ENCODE data around the gene ZNF511.

Gene ZNF511

DNA sequence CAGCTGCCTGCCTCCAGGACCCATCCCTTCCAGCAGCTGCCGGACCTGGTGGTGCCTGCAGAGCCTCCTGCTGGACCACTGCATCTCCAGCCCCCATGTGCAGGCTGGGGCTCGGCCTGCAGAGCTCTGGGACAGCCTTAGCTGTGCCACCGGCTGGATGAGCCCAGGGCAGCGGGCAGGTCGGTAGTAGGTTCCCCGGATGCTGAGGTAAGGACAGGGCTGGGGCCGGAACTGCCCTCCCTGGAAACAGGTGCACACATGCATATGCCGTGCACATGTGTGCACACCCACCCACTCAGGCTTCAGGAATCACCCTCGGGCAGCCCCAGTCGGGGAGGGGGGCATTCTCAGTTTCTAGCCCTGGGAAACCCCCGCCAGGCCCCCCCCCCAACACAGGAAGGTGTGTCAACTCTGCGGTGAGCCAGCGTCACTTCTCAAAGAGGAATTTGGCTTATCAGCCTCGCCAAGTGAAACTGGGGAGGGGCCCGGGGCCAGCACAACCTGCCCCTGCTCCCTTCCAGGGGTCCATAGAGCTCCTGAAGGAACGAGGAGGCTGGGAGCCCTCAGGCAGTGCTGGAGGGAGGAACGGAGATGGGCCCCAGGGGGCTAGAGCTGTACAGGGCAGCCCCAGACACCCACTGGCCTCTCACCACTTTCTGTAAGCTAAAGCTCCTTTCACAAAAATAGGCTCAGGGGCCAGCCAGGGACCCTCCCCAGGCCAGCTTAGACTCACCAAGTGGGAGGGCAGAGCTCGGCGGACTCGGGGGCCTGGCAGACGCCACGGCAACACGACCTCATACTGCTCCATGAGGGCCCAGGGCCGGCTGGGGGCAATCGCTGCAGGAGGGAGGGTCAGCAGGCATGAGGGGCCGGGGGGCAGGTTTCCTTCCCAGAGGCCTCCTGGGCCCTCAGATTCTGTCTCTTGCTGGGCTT lies 33.7 kb upstream of the ZNF511 start:
- no peak for DNase-seq (ENCODE audit: low spot score)

DNA sequence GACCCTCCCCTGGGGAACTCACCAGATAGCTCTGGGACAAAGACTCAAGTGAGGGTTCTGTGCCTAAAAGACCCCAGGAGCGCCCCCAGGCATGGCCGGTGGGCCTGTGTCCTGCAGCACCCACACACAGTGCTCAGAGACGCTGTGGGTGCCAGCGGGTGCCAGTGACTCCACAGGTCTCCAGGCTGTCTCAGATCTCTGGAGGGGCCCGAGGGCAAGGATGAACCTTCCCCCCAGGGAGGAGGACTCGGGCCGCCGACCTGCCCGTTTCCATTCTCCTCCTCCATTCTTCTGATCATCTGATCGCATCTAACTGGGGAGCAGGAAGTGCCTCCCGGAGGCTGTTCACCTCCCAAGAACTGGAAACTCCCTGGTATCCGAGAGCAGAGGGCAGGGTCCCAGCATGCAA lies 33.0 kb upstream of the ZNF511 start:
- no peak for DNase-seq (ENCODE audit: low spot score)

DNA sequence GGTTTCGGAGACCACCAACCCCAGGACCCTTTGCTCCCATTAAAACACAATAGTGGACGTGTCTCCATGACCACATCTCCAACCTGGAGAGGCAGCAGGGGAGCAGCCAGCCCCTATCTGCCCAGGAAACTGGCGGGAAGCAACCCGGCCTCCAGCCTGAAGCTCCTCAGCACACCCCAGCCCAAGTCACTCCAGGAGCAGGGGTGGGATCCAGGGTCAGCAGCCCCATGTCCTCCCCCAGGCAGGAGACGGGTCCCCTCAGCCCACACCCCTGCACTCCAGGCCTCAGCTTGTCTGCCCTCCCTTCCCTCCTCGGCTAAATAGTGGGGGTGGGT lies 32.6 kb upstream of the ZNF511 start:
- DNase-seq (ENCODE audit: low spot score): no peak

DNA sequence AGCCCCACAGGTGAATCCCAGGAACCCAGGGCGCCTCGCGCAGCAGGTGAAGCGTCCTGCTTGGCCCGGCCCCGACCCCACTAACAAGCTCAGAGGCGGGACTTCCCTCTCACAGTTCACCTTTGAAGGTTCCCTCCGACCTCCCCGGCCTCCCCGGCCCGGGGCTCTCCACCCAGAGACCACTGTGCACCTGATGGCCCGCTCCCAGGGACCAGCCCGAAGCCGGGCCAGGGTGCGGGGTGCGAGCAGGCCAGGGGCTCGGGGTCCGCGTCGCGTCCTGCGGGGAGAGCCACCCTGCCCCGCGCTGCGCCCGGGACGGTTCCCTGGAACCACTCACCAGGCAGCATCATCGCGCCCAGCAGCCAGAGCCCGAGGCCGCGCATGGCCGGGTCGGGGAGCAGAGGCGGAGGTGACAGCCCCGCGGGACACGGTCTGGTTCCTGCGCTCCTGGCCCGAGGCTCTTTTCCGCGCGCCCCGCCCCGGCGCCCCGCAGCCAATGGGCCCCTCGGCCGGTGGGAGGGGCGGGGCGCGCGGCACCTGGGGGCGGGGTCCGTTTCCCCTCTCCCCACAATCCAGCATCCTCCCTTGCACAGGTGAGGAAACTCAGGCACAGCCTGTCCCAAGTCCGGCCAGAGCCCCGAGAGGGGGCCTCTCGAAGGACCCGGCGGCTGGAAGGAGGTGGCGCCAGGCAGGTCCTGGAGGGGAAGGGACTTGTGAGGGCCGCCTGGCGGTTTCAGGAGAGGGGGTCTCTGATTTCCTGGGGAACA lies 32.1 kb upstream of the ZNF511 start, which contains the start of gene ADAM8:
Gene ADAM8, minus strand, starts transcription at position 434 of the 767 bp plus-strand sequence. Its CDS starts 51 bp downstream, at position 383.
- DNase-seq (ENCODE audit: low spot score): no peak

DNA sequence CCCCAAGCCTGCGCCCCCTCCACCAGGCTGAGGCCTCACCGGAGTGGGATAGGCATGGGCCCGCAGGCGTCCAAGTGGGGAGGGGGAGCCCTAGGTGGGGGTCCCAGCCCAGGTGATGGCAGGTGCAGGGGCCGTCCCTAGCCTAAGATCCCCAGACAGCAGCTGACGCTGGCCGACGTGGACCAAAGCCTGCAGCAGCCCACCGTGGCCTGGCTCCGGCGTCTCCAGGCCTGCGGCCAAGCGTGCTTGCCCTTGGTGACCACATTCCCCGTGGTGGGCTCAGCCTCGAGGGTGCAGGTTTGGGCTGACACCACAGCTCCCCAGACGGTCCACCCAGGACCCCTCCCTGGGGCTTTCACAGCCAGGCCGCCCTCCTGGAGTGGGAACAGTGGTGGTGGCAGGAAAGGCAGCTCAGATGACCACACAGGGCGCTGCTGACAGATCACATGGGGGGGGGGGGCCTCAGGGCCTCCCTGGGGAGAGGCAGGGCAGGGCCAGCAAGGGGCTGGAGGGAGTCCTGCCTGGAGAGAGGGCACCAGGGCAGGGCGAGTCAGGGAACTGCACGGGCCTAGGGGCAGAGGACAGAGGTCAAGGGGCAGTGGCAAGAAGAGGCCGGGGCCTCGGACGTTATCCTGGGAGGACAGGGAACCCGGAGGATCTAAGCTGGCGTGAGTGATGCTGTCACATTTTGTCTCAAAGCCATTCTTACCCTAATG lies 31.3 kb upstream of the ZNF511 start:
- no peak for DNase-seq (ENCODE audit: low spot score)

DNA sequence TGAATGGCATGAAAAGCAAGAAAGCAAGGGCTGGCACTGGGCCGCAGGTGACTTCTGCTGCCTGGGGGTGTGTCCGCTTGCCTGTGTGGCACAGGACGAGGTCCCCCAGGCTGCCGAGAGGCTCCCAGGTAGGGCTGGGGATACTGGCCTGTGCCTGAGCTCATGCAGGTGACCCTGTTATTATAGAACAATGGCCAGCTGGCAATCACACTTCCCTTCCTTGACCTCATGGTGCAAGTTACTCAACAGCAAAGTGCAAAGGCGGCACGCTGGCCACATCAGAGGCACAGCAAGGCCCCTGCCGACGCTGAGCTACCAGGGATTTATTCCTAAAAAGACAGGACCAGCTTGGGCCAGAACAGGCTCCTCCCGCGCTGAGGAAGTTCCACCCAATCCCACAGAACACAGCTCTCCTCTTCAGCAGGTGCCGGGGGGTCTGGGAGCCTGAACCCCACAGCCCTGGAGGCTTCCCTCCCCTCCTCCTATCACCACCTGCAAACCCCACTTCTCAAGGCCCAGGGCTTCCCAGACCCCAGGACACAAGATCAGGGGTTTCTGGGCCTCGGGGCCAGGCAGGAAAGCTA lies 30.6 kb upstream of the ZNF511 start:
- no peak for DNase-seq (ENCODE audit: low spot score)

DNA sequence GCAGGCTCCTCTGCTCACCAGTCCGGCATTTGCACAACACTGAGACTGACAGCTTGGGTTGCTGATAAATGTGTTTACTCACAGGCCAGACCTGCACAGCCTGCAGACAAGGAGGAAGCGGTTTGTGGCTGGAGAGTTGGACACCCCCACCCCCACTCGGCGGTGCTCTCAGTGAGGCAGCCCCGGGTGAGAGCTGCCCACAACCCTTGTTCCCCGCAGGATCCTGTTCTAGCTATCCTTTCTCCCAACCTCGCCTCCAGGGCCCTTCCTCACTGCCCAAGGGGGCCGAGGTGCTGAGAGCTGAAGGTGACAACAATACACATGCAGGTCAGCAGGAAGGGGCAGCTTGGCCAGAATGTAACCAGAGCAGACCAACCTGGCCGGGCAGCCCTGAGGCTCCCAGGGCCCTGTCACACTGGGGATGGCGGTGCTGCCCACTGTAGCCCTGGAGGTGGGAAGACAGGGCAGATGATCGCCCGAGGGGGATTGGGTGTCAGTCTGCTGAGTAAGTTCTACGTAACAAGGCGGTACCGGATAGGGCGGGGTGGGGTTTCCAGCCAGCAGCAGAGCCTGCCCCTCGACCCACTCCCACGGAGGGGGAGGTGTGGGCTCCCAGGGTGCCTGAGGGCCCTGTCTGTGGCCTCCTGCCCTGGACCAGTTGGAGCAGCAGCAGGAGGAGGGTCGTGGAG lies 30.0 kb upstream of the ZNF511 start:
- no peak for DNase-seq (ENCODE audit: low spot score)

DNA sequence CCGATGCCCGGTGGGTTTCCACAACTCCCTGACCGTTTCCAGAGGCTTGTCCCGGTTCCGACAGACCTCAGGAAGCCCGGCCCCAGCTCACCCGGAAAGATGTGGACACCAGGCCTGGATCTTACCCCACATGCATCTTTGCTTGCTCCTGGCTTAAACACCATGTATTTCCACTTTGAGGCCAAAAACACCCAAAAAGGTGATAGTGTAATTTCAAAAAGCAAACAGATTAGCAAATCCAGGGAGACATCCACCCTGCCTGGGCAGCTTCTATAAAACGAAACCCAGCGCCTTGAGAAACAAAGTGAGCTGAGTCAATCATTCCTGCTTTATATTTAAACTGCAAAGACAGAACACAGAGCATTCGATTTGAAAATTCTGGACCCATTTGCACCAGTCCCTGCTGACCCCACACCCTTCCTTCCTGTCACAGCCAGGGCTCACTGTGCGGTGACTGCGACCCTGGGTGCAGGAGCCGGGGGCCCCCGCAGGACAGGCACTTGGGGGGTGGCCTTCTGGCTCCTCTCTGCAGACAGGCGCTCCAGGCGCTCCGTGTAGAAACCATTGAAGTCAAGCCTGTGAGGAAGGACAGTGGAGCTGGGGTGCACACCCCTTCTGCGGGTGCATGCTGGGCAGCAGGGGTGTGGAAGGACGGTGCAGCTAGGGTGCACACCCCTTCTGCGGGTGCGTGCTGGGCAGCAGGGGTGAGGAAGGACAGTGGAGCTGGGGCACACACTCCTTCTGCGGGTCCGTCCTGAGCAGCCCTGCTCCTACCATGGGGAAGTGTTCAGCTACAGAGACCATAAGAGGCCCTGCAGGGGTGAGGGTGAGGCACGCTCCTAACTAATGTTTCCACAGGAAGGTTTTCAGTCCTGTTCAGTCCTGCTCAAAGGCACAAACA lies 29.1 kb upstream of the ZNF511 start:
- no peak for DNase-seq (ENCODE audit: low spot score)

DNA sequence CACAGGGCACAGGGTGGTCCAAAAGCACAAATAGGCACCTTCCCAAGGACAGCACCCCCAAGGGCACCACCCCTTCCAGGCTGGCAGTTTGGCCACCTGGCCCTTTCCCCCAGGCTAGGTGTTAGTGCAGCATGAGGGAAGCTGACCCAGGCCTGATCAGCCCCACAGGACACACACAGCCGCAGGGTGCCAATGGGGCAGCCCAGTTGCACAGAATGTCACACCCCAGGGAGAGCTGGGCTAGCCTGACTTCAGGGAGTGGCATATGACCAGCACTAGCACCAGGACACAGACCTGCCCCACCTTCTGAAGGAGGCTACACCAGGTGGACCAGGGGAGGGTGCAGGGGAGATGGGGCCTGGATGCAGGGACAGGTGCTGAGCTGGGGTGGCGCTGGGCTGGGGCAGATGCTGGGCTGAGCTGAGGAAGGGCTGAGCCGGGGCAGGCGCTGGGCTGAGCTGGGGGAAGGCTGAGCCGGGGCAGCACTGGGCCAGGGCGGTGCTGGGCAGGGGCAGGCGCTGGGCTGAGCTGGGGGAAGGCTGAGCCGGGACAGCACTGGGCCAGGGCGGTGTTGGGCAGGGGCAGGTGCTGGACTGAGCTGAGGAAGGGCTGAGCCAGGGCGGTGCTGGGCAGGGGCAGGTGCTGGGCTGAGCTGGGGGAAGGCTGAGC lies 28.2 kb upstream of the ZNF511 start:
- DNase-seq (ENCODE audit: low spot score): no peak

DNA sequence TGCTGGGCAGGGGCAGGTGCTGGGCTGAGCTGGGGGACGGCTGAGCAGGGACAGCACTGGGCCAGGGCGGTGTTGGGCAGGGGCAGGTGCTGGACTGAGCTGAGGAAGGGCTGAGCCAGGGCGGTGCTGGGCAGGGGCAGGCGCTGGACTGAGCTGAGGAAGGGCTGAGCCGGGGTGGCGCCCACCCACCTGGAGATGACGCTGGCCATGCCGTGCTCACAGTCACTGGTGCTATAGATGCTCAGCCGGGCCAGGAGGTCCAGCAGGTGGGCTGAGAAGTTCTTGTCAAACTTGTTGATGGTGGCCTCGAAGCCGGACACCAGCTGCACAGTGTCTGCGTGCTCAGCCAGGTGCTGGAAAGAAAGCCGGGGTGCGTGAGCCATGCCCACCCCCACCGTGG lies 27.6 kb upstream of the ZNF511 start:
- no peak for DNase-seq (ENCODE audit: low spot score)

DNA sequence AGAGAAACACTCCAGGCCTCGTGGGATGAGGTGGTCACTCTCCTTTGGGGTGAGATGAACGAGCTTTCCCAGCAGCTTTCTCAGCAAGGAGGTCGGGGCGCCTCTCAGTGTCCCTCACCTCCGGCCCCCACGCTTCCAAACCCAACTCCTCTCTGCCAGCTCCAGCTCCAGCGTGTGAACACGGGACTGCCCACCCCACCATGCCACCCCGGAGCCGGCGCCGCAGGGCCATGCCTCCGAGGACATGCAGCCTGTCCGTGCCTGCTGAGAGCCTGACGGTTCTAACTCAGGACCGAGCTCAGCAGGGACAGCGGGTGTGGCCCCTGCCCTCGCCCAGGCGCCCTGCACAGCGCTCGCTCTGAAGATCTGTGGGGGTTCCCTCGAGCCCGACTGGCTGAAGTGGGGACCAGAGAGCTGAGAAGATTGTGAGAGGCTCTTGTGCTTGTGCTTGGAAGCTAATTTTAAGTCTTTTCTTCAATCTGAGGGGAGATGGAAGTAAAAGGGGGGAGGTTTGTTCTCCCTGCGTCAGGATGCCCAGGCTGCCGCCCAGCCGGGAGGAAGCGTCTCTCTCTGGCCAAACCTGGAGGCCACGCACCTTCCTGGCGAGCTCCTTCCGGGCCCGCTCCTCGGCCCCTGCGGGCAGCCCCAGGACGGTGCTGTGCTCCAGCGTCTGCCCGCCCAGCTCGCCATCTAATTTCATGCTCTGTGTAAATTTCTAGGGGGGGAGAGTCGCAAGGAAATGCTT lies 26.9 kb upstream of the ZNF511 start:
- DNase-seq (ENCODE audit: low spot score): no peak

DNA sequence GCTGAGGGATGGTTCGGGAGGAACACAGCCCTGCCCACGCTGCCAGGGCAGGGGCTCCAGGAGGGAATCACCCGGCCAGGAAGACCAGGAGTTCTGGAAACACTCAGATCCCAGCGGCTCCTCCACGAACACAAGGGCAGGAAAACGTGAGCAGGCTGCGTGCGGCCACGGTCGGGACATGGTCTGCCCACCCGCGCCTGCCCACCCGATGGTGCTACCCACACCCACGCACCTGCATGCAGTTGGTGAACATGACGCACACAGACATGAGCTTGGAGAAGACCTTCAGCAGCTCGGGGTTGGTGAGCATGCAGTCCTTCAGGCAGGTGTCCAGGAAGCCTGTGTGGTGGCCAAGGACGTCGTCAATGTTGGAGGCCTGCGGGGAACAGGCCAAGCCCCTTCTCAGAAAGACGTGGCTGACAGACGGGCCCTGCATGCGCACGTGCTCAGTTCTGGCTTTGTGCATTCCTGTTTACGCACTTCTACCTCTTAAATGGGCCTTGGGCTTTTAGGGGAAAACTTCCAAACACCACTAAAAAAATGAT lies 25.8 kb upstream of the ZNF511 start:
- no peak for DNase-seq (ENCODE audit: low spot score)

DNA sequence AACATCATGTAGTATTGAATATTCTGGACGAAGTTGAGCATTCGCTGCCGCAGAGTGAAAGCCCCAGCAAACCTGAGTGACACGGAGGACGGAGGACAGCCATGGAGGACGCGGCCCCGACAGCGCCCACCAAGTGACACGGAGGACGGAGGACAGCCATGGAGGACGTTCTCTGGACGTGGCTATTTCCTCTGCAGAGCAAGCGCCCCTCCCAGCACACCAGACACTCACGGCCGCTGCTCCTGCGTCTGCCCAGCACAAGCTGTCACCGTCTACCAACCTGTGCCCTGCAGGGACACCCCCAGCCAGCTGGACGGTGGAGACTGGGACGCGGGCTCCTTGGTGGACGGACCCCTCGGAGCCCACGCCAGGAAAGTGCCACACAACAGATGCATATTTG lies 24.8 kb upstream of the ZNF511 start:
- DNase-seq (ENCODE audit: low spot score): no peak

DNA sequence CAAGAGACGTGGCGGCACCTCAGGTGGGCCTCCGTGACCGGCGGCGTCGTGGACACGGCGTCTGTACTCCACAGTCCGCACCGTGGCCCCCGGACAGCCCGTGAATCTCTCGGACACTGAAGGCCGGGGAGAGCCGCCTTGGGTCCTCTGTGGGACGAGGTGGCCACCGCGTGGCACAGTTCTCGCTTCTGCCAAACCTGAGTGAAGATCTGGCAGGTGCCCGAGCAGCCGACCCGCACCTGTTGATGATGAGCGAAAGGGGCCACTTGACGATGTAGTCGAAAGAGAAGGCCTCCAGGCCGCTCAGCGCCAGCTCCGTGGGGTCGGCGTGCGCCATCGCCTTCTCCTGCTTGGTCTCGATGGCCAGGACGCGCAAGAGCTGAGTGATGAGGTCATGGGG lies 23.5 kb upstream of the ZNF511 start:
- no peak for DNase-seq (ENCODE audit: low spot score)

DNA sequence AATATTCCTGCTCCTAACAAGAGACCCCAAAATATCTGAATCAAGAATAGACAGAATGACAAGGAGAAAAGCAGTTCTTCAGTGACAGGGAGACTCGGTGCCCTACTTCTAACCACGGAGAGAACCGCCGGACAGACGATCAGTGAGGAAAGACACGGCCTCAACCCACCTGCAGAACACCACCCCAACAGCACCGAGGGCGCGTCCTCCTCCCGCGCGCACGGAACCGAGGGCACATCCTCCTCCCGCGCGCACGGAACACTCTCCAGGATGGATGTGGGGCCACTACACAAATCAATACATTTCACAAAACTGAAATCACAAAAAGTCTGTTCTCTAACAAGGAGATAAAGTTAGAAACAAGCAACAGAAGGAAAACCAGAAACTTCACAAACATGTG lies 22.3 kb upstream of the ZNF511 start:
- DNase-seq (ENCODE audit: low spot score): no peak

DNA sequence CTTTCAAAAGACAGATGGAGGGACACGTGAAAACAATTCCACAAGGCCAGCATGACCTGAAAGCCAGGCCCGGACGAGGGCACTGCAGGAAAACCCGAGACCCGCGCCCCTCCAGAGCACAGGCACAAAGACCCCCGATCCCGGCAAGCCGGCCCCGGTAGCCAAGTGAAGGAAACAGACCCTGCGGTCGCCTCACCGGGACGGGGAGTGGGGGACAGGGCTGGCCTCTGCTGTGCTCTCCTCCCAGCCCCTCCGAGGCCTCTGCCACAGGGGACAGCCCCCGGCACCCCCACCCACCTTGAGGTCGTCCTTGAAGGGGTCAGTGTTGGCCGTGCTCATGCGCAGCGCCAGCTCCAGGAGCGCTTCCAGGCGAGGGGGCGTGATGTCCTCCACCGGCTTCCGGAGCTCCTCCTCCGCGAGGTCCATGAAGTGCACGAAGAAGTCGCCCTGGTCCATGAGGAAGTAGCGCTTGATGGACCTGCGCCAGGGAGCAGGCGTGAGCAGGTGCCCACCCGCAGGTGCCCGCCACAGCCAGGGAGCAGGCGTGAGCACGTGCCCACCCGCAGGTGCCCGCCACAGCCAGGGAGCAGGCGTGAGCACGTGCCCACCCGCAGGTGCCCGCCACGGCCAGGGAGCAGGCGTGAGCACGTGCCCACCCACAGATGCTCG lies 20.7 kb upstream of the ZNF511 start:
- DNase-seq (ENCODE audit: low spot score): no peak

DNA sequence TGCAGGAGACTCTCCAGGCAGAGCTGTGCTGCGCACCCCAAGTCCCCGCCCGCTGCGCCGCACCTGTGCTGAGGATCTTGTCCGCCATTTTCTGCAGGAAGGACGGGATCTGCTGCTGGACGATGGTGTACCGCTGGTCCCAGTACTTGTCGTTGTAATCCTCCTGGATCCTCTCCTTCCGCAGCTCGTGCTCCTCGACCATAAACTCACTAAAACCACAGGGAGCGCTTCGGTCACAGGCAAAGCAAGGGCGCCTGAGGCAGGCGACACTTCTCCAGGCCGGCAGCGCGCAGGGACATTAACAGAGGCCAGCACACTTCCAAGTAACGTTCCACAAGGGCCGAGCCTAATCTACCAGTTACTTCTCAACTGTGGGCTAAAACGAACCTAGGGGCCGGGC lies 19.0 kb upstream of the ZNF511 start:
- no peak for DNase-seq (ENCODE audit: low spot score)
